HG03095 (cell line): ENCODE measurements around the gene TRIML1.

Experiments used
- ATAC-seq: cut with Tn5 transposase; IDR thresholded peaks from one replicate; pipeline ENCODE4 v1.9.1; 2021; ENCODE audit warnings: moderate library complexity; ENCODE audit not compliant: unreplicated experiment

The TRIML1 gene

GRCh38 chr4:188139141-188139540, at the start of gene TRIML1:
TRIML1 (plus strand) TSS chr4:188139441; CDS start chr4:188139559, 118 bp downstream.
- no peak for ATAC-seq

DNA sequence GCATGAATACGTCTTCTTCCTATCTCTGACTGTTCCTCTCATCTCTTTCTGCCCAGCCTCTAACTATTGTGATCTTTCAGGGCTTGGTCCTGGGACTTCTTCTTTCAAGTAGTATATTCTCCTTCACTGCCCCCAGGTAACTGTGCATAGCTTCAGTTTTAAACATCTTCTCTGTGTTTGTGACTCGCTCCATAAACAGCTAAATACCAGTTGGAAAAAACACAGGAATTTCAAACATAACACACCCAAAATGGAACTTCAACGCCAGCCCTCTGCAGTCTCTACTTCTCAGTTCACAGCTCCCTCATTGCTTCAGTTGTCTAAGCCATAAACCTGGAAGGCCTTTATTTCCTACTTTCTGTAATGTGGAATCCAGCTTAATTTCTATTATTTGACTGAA, 46.4 kb upstream of the TRIML1 start:
- ATAC-seq: no peak

DNA sequence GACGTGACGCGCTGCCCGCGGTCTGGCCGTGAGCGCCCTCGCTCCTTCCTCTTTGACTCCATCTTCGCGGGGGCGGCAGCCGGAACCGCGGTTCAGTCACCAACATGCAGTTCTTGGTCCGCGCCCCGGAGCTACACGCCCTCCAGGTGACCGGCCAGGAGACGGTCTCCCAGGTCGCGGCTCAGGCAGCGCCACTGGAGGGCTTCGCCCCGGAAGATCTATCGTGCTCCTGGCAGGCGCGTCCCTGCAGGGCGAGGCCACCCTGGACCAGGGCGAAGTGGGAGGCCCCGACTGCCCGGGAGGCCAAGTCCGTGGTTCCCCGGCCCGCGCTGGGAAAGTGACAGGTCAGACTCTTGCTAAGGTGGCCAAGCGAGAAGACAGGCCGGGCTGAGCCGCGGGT, 32.8 kb upstream of the TRIML1 start:
- no peak for ATAC-seq

DNA sequence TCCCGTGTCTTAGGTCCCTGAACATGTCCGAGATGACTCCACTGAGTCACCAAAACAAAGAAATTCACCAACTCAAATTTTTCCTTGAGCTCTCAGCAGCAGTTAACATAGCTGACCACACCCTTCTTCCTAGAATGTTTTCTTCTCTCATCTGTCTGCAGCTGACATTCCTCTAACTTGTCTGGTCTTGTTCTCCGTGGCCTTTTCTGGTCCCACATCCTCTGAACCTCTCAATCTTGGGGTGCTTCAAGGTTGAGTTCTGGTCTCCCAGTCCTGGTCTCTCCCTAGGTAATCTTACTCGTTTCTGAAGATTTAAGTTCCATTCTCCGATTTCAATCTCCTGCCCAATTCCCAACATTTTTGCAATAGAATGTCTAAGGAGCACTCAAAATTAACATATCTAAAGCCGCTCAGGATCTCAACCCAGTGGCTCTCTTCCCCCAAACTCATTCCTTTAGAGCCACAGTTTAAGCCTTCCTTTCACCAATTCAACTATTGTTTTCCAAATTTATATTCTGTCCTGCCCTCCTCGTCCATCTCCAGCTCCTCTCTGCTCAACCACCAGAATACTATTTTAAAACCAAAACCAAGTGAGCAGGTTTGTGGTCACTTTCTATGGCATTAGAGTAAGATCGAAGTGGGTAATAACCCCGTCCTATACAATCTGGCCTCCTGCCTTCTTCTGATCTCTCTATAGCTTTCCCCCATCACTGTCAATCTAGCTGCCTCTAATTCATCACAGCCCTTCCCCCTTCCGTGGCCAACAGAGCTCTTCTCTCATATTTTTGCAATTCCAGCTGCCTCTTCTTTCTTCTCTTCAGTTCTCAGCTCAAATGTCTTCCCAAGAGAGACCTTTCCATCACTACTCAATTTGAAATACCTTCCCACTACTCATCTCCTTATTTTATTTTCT, 31.1 kb upstream of the TRIML1 start:
- ATAC-seq: no peak

DNA sequence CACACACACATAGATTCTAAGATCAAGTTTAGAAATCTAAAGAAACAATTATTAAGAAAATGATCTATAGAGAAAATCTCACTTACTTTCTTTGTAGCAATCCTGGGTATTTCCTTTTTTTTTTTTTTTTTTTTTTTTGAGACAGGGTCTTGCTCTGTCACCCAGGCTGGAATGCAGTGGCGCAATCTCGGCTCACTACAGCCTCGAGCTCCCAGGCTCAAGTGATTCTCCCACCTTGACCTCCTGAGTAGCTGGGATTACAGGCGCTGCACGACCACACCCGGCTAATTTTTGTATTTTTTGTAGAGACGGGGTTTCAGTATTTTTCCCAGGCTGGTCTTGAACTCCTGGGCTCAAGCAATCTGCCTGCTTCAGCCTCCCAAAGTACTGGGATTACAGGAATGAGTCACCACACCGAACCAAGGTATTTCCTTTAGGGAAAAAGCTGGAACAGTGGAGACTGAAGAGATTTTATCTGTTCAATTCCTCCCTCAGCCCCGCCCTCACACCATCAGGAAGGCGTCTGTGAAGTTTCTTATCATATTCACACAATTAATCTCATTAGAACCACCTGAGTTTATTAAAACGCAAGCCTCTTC, 30.0 kb upstream of the TRIML1 start, which contains the start of gene TRIML2:
TRIML2 (minus strand) TSS at position 447 of the 599 bp plus-strand sequence. CDS start 4,235 bp downstream, outside the sequence.
- no peak for ATAC-seq

DNA sequence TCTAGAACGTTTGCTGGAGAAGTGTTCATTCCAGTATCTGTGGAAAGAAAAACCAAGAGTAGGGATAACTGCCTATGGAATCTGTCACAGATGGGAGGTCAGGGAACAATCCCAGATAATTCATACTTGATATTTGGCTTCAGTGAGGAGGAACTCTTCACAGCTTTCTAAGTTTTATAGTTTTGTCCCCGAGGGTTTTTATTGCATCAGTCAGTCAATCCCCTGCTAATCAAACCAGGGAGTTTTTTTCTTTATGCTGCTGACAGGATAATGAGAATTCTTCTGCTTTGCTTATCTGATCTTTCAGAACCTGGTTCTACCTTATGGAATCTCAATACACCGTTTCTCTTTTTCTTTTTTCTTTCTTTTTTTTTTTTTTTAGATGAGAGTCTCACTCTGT, 29.2 kb upstream of the TRIML1 start:
- ATAC-seq: no peak

DNA sequence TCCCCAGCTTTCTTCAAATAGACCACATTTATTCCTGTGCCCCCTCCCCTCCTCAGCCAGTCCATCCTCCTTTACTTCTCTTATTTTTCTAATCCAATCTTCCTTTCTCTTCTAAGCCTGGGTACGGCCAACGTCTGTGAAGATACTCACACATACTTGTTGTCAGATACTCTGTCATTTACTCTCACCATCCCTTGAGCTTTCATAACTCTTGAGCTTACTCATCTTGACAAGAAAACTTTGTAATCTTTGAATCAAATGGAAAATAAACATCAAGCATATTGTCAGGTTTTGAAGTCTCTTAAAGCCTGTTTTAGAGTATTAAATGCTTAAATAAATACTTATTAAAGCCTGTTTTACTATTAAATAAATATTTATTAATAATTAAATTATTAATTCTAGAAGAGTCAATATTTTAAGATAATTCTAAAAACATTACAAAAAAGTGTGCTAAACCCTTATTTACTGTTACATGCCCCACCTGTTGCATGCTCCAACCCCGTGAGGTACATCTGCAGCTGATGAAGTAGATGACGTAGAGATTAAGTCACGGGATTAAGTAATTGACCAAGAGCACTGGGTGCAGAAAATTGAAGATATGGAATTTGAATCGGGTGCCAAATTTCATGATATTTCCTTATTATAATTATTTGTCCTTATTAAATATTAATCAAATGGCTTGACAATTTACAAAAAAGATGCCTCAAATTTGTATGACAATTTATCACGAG, 28.3 kb upstream of the TRIML1 start:
- ATAC-seq: no peak

- ATAC-seq: no peak
Observed at GRCh38 chr4:188111955-188112354, 27.3 kb upstream of the TRIML1 start.

GRCh38 chr4:188113156-188113555, 26.1 kb upstream of the TRIML1 start:
- no peak for ATAC-seq

DNA sequence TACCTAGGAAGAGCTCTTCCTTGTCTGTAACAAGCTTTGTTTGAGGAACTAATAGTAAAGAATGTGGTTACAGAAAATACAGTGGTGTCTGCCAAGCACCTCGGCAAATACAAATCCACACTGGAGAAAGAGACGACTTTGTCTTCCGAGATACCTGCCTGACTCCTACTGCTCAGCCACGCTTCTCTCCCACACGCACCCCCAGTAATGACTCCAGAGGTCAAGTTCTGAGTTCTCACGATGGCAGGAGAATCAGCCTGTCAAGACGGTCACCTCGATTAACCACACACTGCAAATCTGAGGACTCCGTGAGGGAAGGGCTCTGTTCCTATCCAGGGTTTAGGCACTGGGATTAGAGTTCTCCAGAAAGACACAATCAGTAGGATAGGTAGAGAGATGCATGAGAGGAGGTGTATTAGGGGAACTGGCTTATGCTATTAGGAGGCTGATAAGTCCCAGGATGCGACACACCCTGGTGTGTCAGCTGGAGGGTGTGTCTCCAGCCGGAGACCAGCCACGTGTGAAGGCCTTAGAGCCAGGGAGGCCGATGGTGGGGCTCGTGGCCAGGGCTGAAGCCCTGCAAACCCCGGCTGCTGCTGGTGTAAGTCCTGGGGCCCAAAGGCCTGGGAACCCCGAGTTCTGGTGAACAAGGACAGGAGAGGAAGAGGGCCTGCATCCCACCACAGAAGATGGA, 21.5 kb upstream of the TRIML1 start:
- no peak for ATAC-seq

GRCh38 chr4:188121530-188121929, 17.7 kb upstream of the TRIML1 start:
- no peak for ATAC-seq

DNA sequence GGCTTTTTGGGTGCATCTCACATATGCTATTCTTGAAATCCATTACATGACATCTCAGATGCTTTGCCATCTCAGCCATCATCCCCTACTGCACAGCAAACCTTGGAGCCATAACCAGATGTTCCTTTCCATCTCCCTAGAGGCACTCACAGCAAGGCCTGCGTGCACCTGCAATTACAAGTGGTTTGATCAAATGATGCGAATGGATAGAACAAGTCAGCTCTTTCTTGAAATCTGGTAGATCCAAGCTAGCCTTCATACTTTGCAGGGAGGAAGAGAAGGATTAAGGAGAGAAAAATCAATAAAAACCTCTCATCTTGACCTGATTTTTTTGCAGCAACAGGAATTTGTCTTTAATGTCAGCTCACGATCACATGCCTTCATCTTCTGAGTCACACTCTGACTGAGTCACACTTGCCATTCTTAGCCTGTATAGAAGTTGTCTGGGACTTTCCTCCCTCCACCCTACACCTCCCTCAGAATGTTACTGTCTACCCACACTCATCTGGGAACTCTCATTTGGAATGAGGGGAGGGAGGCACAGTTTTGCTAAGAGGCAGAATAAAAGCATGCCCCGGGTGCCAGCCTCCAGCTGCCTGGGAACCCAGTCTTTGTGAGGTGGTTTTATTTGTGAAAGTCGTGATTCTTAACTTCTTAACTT, 11.9 kb upstream of the TRIML1 start:
- ATAC-seq: no peak

DNA sequence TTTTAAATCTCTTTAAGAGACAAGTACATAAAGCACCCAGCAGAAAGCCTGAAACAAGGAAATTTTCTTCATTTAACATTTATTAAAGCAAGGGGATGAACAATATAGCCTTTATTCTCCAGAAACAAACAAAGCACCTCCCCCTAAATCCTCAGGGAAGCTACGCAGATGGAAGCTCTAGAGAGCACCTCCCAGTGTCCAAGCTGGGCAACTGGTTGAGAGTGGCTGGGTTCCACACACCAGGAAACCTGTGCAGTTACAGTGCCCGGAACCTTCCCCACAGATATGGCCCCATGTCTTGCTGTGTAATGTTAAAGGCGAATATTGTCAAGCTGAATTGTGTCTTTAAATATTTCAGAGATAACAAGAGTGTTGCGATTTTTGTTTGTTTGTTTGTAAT, 8.9 kb upstream of the TRIML1 start:
- no peak for ATAC-seq

DNA sequence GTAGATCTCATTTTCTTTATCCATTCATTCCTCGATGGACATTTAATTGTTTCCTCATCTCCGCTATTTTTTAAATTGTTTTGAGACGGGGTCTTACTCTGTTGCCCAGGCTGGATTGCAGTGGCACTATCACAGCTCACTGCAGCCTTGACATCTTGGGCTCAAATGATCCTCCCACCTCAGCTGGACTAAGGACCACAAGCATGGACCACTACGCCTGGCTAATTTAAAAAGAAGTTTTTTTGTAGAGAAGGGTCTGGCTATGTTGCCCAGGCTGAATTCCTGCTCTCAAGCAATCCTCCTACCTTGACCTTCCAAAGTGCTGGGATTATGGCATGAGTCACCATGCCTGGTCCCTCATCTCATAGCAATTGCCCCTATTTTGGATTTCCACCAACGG, 7.0 kb upstream of the TRIML1 start:
- no peak for ATAC-seq

GRCh38 chr4:188138227-188138626, 1.0 kb upstream of the TRIML1 start:
- no peak for ATAC-seq

GRCh38 chr4:188139671-188140070, 430 bp downstream of the TRIML1 start:
- no peak for ATAC-seq

DNA sequence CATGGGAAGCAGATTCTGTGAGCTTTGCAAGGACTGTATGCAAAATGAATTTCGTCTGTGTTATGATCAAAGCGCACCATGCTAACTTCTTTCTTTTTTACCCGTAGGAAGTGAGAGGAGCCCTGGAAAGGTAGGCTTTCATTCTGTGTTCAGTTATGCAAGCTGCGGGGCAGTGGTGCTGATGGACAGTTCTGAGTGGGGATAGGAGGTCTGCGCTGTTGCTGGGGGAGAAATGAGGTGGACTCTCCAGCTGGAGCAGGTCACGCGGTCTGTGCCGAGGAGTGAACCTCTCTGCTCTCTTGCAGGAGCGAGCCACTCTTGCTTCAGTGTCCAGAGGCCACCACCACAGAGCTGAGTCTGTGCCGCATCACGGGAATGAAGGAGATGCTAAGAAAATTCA, 4.5 kb downstream of the TRIML1 start:
- no peak for ATAC-seq

DNA sequence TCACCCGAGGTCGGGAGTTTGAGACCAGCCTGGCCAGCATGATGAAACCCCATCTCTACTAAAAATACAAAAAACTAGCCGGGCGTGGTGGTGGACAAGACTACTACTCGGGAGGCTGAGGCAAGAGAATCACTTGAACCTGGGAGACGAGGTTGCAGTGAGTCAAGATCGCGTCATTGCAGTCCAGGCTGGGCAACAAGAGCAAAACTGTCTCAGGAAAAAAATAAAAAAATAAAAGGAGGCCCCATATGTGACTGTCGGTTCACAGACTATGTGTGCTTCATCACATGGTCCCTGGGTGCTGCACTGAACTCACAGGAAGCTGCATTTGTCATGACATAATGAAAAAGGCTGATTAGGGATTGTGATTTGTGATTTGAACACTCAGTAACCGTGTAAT, 6.4 kb downstream of the TRIML1 start:
- ATAC-seq: no peak

DNA sequence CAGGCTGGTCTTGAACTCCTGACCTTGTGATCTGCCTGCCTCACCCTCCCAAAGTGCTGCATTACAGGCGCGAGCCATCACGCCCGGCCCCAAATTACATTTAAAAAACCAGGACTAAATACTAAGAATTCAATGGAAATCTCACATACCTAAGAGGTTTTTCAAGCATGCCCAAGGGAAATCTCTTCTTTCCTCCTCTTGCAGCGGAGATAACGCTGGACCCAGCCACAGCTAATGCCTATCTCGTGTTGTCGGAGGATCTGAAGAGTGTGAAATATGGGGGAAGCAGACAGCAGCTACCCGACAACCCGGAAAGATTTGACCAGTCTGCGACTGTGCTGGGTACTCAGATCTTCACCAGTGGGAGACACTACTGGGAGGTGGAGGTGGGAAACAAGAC, 7.4 kb downstream of the TRIML1 start:
- ATAC-seq: no peak

DNA sequence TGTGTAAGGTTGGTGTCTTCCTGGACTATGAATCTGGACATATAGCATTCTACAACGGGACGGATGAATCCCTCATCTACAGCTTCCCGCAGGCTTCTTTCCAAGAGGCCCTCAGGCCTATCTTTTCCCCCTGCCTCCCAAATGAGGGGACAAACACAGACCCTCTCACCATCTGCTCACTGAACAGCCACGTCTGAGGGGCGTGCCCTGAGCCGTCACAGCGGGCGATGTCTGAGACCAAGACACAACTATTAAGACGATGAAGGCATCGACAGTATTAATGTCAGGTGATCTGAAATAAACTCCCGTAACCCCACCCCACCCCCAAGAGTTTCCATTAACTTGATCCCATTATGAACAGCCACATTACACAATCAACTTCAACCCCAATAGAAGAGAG, 7.9 kb downstream of the TRIML1 start:
- no peak for ATAC-seq

- no peak for ATAC-seq
Observed at GRCh38 chr4:188147776-188148175, 8.5 kb downstream of the TRIML1 start.
